SHP77 treated with DMSO at 0.1 percent for 48 hours (cell line): ENCODE data around the gene GPC5.
A peak's percentile ranks its signal among the peaks of the same experiment; 100 is the strongest.

Experiments
- DNase-seq: peaks from one replicate; lab custom pipeline; 2025; lab: John Stamatoyannopoulos, UW

The GPC5 gene

DNA sequence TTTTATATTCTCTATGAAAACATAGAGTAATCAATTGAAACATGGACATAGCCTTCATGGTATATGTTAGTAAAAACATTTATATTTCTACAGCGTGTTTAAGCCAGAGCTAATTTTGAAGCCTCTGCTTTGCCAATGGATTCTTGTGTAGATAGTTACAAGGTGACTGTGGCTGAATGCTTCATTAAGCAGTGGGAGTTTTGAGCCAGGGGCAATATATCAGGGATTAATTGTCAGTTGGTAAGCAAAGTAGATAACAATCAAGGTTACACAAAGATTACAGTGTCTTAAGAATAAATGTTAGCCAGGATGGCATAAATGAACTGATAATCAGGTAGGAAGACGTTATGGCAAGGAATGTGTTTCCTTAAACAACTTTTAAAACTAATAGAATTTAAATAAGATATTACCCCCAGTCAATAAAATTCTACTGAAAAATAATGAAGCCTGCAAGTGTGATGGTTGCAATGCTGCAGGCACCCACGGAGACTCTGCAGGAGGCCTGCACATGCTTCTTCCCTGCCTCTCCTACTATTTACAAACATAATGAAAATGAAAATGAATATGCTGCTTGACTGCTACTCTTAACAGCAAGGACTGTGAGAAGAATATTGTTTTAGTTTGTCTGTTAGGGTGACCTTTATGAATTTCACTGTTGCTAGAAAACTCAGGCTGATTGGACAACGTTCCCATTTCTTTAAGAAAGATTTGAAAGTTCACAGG is 588.5 kb downstream of the GPC5 start:
- no peak for DNase-seq

DNA sequence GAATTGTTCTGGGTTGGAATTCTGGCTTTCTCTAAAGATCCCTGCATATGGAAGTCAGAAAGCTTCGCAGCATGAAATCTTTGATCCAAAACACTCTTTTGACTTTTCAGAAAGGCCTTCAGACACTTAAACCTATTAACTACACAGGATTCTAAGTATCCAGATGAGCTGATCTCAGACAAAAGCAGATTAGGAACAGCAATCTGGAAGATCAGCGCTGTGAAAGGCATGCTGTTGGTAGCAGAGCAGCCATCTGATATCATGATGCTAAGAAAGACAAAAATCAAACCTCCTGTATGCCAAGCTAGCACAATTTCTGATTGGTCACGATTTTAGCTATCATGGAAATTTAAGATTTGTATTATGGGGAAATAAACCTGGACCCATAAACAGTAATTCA is 589.9 kb downstream of the GPC5 start:
- DNase-seq: no peak

DNA sequence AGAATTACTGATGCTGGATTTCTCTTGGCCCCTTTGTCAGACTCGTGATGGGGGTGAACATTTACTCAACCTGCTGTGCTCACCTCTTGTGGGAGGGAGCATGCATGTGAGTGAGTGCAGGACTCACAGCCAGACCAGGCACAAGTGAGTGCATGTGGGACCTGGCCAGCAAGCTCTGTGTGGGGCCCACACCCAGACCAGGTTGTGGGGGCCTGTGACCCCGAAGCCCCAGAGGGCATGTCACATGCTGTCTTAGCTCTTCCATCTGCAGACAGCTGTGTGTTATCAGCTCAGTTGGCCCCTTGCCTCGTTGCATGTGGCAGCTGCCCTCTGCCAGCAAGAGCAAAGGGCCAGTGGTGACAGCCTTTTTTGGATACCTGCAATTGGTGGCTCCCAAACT is 614.4 kb downstream of the GPC5 start:
- no peak for DNase-seq

DNA sequence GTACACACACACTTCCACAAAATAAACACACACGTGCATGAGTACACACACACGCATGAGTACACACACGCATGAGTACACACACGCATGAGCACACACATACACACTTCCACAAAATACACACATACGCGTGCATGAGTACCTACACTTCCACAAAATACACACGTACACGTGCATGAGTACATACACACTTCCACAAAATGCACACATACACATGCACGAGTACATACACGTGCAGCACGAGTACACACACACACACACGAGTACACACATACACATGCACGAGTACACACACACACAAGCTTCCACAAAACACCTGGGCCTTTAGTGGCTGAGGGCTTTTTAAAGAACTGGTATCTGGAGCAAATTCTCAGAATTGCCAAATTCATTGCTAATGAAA is 619.3 kb downstream of the GPC5 start:
- DNase-seq: no peak

DNA sequence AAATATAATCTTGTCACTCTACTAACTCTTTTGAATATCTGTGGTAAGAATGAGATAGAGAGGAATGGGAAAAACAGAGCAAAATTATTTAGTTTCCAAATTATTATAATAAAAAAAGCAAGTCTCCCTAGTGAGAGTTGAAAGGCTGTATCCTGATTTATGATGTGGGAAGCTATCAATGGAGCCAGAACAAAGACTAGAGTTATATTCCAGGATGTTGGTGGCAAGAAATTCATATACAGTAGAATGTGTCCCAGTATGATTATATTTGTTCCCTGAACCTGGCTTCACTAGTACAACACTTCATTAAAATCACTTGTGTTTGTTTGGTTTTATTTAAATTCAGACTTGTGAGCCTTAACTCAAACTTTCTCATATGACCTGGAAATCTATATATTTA is 630.3 kb downstream of the GPC5 start:
- no peak for DNase-seq

DNA sequence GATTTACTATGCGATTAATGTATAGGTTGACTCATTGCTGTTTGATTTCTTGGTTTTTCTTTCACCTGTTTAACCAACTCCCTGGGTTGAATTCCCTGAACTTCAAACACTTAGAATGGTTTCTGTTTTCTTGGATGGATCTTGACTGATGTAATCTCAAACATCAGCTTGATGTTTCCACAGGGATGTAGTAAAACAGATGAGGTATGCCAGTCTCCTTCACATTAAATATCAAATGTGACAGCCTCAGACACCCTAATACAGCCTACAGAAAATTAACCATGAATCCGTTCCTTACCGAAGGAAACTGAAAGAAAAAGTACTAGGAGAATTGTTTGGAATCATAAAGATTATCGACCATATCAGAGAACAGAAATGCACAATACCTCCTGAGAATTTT is 631.2 kb downstream of the GPC5 start:
- no peak for DNase-seq

DNA sequence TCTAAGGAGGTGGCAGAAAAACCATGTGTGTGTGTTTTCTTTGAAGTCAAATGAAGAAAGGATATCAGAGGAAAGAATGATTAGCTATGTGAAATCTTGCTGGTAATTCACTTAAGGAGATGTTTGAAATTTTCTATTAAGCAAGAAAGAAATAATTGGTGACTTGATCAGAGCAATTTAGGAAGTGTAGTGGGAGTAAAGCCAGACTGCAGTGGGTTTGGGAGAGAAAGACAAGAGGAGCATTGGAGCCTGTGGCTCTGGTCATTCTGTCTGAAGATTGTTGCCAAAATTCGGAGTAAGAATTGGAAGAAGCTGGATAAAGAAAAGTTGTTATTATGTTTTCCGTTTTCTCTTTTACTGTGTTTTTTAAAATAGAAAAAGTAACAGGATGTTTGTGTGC is 640.5 kb downstream of the GPC5 start:
- DNase-seq: no peak

DNA sequence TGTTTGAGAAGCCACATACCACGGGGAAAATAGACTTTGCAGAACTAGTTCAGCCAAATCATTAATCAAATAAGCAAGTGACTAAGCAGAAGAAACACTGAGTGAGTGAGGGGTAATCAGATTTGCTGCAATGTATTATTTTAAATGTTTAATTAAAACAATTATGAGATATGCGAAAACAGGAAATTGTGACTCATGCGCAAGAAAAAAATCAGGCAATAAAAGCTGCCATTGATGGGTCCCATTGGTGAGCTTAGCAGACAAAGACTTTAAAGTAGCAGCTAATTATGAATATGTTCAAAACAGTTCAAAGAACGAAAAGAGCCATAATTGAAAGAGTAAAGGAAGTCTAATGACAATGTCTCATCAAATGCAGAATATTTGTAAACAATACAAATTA is 644.1 kb downstream of the GPC5 start:
- DNase-seq: no peak

DNA sequence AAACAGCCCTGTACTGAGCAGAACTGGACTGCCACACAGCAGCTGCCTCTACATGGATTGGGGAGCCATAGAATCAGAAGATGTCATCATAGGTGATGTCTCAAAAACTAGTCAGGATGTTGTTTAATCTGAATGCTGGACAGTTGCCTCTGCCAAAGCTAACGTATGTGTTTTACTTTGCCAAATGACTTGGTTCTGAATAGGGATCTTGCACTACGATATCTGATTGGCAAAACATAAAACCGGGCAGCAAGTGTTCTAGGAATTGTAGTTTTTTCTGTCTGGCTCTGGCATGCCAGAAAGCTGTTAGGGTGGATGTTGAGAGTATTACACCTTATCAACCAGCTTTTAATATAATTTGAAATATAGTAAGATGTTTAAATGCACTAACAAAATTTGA is 645.9 kb downstream of the GPC5 start:
- no peak for DNase-seq

DNA sequence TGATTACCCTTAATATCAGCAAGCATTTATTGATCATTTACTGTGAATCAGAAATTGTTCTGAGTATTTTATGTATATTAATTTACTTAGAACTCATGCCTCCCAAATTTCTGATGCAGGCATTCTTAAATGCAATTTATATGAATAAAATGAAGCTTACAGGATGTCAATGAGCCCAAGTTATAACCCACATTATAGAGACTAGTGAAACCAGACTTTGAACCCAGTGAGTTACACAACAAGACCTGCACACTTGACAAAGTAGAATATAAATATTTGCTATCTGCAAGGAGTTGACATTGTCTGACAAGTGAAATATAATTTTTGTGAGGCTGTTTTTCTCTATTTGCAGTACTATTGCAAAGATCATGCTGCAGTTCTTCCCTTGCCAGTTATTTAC is 656.0 kb downstream of the GPC5 start:
- DNase-seq: no peak

DNA sequence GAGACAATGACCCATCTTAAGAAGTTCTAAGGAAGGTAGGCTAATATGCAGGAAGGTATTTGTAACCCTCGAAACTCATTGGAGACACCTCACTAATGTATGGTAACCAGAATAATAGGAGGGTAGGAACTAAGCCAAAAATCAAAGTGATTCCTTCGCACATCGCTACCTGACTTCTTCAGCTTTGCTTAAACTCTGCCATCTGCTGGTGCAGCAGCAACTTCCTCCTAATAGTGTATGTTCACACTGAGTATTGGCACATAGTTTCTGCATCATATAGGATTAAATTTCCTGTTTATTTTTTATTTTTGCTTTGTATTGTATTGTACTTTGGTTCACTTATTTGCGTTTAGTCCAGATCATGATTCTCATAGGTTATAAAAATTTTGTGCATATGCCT is 676.2 kb downstream of the GPC5 start:
- DNase-seq: peak; percentile 11

DNA sequence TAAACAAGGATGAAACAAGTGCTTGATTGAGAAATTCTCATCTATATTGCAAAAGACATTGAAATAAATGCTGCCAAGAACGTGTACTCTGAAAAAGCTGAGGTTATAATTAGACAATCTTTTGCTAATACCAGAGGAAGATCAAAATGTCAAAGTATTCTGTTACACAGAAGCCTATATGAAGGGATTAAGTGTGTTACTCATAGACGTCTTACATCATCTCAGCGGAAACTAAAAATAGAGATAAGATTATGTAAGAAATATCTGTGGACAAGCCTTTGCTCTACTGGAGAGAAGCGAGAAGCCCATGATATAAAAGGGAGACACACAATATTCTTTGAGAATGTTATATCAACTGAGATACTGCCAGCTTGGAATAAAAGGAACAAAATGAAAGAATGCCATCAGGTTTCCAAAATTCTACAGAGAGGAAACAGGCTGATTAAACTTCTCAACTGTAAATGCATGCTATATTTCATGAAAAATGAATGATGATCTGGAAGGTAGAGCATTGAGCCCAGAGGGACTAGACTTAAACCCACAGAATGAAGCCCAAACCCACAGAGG is 699.0 kb downstream of the GPC5 start:
- no peak for DNase-seq

DNA sequence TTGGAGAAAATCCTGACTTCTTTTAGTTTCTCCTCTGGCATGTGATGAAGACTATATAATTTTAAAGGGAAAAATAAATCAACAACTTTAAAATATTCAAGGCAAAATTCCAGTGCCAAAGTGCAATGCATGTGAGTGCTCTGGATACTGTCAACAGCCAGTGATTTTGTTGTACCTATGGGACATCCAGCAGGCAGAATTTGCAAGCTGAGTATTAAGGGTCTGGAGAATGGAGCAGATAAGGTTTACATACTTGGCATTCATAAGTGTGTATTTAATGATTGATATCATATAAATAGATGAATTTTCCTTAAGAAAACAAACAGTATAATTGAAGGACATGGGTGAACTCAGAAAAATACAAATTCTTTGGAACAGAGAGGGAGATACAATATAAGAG is 703.4 kb downstream of the GPC5 start:
- DNase-seq: no peak

DNA sequence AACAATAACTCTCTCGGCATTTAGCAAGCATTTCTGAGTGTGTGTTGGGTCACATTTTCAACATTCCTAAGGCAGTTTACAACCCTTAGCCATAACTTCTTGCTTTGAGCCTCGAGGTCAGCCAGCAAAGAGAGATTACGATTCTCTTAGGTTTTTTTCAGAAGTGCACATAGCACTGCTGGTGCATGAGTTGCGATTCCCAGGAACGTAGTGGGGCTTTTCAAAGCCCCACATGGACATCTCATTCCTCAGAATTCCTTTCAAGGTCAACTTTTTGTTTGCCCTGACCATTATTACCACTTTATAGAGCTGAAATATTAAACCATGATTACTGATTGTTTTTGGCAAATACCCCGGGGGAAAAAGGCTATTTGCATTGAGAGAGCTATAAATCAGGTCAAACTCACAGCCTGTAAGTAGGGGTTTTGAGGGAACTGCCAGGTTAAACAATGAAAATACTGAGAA is 705.3 kb downstream of the GPC5 start:
- DNase-seq: no peak

DNA sequence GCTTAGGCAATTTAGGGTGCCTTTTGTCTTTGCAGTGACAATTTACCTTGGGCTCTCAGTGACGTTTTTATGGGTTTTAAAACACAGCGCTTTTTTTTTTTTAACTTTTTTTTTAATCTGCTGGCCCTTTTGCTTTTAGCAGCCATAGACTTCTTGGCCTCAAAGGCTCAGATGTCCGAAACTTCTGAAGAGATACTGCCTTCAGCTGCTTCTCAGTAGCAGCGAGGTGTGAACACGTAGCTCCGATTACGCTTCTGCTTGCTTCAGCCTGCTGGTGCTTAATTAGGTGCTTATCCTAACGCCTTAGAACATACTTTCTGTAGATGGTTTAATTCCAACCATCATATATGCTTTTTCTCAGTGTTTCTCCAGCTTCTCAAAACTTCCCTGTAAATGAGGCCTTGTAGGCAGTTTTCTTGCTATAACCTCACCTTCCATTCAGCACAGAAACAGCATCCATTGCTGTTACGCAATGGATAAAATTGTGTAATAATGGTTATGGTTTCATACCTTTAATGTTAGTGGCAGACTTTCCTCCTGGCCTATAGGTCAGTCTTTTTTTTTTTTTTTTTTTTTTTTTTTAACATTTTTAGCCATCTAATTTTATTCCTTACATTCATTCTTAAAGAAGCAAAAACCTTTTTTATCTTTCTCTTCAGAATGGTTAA is 723.9 kb downstream of the GPC5 start:
- no peak for DNase-seq

DNA sequence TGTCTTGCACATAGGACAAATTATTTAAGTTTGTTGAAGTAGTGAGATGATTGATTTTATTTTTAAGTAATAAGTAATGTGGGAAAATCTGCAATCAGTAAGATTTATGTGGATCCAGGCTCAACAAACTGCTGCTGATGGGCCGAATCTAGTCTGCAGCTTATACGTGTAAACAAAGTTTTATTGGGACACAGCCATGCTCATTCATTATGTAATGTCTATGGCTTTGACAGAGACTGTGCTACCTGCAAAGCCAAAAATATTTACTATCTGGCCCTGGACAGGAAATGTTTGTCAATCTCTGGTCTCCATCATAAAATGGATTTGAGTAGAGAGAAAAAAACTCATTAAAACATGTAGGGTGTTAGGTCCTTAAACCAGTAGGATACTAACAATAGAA is 728.0 kb downstream of the GPC5 start:
- DNase-seq: no peak

DNA sequence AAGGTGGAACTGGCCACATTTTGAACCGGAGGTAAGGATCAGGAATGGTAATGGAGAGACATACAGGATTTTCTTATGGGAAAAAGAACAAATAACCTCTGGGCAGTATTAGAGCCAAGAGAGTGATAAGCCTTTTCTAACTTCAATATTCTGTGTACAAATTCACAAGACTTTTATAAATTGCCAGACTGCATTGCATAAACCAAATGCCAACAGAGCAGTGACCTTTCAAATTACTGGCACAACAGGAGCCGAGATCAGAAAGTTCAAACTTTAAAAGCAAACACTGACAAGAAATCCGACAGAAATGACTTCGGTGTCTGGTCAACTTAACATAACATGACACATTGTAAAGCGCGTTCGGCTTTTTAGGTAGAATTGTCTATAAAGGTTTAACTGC is 737.1 kb downstream of the GPC5 start:
- no peak for DNase-seq

DNA sequence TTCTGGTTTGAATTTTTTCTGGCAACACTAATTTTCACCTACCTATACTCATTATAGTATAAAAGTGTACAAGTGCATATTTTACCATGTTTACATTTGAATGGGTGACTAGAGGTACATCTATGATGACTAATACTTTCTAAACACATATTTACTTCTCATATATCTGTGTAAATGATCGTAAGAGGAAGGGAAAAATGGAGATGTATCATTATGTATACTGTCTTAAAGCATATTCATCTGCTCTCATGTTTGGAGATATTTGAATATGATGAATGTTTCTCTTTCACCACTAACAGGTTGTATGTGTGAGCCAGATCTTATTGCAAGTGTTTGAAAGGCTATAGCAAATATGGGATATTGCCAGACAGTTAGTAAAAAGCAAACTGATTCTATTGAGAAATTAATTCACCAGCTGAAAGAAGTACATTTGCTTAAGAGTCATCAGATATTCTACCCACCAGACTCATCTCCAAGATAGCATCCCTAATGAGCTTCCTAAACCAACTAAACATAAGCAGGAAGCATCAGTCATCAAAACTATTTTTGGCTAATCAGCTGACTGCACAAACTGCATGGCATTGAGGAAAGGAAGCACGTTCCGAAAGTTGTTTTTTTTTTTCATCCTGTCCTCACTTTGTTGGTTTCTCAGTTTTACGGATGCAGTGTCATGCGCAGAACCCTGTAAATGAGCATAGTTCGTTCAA is 738.2 kb downstream of the GPC5 start:
- DNase-seq: no peak

DNA sequence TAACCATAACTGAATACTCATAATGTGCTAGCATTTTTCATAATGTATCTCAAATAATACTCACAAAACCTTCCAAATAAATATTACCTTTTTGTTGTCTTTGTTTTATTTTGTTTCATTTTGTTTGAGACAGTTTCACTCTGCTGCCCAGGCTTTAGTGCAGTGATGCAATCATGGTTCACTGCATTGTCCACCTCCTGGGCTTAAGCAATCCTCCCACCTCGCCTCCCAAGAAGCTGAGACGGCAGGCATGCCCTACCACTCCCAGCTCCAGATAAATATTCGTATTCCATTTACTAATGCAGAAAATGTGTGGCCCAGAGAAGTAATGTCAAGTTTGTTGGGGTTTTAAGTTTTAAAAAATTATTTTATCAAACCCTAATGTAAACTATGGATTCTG is 739.1 kb downstream of the GPC5 start:
- DNase-seq: no peak

DNA sequence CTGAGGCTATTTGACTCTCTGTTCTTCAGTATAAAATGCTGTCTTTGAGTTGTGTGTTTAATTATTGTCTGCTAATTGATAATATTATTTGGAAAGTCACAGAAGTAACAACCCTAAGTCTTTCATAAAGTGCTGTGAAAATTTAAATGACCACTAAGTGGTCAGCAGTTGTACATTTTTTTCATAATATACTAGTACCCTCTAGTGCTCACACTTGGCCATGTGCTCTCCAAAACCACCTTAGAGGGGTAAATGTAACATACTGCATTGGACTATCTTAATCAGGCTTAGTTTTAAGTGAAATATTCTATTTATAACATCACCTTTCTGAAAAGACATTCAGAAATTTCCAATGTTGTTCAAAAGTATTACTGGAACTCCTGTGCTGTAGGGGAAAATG is 745.3 kb downstream of the GPC5 start:
- DNase-seq: no peak

DNA sequence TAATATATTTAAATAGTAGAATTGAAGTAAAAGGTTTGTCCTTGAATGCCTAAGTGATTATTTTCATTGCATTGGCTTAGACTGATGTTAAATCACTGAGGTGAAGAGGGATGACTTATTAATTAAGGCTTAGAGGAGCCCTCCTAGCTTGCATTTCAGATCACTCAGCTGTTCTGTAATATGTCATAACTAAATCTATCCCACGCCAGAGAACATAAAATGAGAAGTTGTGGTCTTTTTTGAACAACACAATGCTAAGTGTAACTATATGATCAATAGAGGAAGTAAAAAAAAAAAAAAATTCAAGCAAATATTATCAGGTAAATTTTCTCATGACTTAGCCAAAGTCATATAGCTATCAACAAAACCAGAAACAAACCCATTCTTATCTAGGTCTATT is 752.2 kb downstream of the GPC5 start:
- no peak for DNase-seq

DNA sequence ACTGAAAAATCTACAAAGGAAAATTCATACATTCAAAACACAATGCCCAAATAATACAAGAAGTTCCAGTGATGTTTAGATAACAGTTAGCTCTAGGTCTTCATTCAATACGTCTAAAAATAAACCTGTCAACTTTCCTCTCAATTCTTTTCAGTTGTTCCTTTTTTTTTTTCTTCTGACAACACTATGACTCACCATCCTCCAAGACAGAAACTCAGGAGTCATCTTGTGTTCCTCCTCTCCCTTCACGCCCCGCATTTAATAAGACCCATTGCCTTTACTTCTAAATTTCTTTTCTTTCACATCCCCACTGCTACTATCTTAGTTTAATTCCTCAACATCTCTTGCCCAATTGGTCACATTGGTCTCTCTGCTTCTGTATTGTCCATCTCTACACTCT is 759.9 kb downstream of the GPC5 start:
- DNase-seq: no peak

DNA sequence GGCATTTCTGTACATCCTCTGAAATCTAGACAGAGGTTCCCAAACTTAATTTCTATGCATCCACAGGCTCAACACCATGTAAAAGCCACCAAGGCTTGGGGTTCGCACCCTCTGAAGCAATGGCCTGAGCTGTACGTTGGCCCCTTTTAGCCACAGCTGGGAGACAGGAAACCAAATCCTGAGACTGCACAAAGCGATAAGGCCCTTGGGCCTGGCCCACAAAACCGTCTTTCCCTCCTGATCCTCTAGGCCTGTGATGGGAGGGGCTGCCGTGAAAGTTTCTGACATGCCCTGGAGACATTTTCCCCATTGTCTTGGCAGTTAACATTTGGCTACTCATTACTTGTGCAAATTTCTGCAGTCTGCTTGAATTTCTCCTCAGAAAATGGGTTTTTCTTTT is 766.4 kb downstream of the GPC5 start:
- DNase-seq: no peak
